ENCODE results near the gene ATP9A.
A peak's percentile ranks its signal among the peaks of the same experiment; 100 is the strongest.

Gene ATP9A

DNA sequence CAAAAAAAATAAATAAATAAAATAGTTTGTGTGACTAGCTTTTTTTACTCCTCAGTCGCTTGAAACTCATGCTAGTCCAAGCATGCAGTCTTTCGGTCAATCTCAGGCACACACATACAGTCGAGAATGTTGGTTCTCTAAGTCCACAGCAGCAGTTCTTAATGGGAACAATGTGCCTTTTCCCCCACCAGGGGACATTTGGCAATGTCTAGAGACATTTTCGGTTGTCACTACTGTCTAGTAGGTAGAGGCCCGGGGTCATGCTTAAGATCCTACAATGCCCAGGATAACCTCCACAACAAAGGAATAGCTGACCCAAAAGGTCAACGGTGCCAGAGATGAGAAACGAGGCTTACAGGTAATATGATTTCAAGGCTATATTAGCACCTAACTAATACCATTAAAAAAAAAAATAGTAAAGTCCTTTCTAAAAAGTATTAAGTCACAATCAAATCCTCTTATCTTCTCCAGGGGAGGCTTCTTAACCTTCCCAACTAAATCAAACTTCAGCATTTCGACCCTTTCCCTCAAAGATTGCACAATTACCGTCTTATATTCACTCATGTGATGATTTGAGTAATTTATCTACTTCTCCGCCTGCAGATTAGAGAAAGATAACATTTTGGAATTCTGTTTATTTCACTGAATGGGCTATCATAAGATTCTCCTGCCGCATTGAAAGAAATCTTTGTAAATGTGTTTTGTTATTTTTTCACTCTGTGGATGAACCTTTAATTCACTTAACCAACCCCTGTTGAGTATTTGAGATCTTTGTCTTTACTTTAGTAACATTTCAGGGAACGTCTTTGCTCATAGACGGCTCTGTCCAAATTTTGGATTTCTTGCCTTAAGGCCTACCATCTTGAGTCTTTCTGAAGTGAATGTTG, 42.2 kb upstream of the ATP9A start:
- no peak overlapping the region for H3K27ac ChIP-seq
- no peak overlapping the region for H3K4me3 ChIP-seq (ENCODE audit: low read depth, low read length)
- no peaks in the 10 kb centered on the region for H3K27me3 ChIP-seq (replicated peaks)
- in situ Hi-C loops (cut with HindIII; ENCODE audit: low pct_ligation_motif_present, low sequenced_read_pairs), result no loop called here
- DNase-seq, result no peak
- TF ChIP-seq CTCF (IDR thresholded peaks at IDR 0.05; ENCODE audit: low read depth, low read length, missing control alignments), result peak; percentile 27
- no peaks in the 10 kb centered on the region for H3K36me3 ChIP-seq (replicated peaks)

- no peaks in the 10 kb centered on the region for H3K27me3 ChIP-seq (replicated peaks)
- TF ChIP-seq CTCF (IDR thresholded peaks at IDR 0.05; ENCODE audit: low read depth, low read length, missing control alignments), result no peak
- no peak overlapping the region for H3K4me3 ChIP-seq (ENCODE audit: low read depth, low read length)
- no peak overlapping the region for H3K27ac ChIP-seq
- DNase-seq, result no peak
- no peaks in the 10 kb centered on the region for H3K36me3 ChIP-seq (replicated peaks)
- in situ Hi-C loops (cut with HindIII; ENCODE audit: low pct_ligation_motif_present, low sequenced_read_pairs), result no loop called here
Measured at GRCh38 chr20:51807720-51808250, 39.6 kb upstream of the ATP9A start.

- Histone ChIP-seq H3K36me3 (replicated peaks) (no peaks in the 10 kb centered on the region), H3K27ac (no peak overlapping the region), H3K4me3 (ENCODE audit: low read depth, low read length) (no peak overlapping the region), H3K27me3 (replicated peaks) (no peaks in the 10 kb centered on the region)
- in situ Hi-C loops (cut with HindIII; ENCODE audit: low pct_ligation_motif_present, low sequenced_read_pairs), result no loop called here
- TF ChIP-seq CTCF (IDR thresholded peaks at IDR 0.05; ENCODE audit: low read depth, low read length, missing control alignments), result no peak
- no peak for DNase-seq
Measured at GRCh38 chr20:51804754-51805153, 36.6 kb upstream of the ATP9A start.

DNA sequence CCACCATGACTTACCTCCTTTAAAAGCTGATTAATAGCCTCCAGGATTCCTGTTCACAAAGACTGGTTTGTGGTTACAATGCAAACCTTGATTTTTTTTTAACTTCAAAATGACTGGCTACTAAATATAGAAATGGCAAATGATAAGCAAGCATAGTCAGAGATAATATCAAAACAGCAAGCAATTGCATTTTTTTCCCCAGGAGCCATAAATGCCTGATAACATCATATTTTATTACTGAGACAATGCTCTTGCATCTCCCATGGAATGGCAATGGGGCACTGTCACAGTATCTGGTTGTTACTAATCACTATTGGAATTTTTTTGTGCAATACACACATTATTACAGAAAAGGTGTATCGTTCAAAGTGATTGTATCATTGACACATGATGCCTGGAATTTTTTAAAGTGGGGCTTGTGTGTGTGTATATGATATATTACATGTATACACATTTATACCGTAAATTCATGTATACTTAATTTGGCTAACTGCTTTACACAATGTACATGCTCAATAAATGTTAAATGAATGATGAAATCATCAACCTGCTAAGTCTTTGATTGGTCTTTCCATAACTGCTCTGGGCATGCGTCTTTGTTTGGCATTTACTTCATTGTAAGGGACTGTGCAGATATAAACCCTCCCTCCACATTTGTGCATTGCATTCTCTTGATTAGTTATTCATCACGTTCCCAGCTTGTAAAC, 35.1 kb upstream of the ATP9A start:
- DNase-seq, result peak; percentile 42
- no peak overlapping the region for H3K27ac ChIP-seq
- no peaks in the 10 kb centered on the region for H3K27me3 ChIP-seq (replicated peaks)
- H3K36me3 ChIP-seq (replicated peaks), result no peaks in the 10 kb centered on the region
- no peak for TF ChIP-seq CTCF (IDR thresholded peaks at IDR 0.05; ENCODE audit: low read depth, low read length, missing control alignments)
- no peak overlapping the region for H3K4me3 ChIP-seq (ENCODE audit: low read depth, low read length)
- in situ Hi-C loops (cut with HindIII; ENCODE audit: low pct_ligation_motif_present, low sequenced_read_pairs), result no loop called here

- no peak for TF ChIP-seq CTCF (IDR thresholded peaks at IDR 0.05; ENCODE audit: low read depth, low read length, missing control alignments)
- Histone ChIP-seq H3K27ac (no peak within 1 kb of the TSS), H3K36me3 (replicated peaks) (no peaks in the 10 kb centered on the region), H3K27me3 (replicated peaks) (no peaks in the 10 kb centered on the region), H3K4me3 (ENCODE audit: low read depth, low read length) (peak within 1 kb of the TSS; percentile 61)
- in situ Hi-C loops (cut with HindIII; ENCODE audit: low pct_ligation_motif_present, low sequenced_read_pairs), result no loop called here
- no peak for DNase-seq
Measured at GRCh38 chr20:51802170-51802751, 34.1 kb upstream of the ATP9A start, which contains the start of gene SALL4. Gene SALL4 (minus strand): TSS chr20:51802521. CDS start chr20:51802408, 113 bp downstream.
